ENCODE measurements around the gene PRKG1.
"Not testable (repeated sequence)": the region's sequence is repeated elsewhere in the genome, so short reads cannot be mapped to it uniquely, and the experiment has no call there.

PRKG1 gene

GRCh38 chr10:52194716-52195115 lies 1120.4 kb downstream of the PRKG1 start:
- no peak for DNase-seq

GRCh38 chr10:52197098-52197497 lies 1122.8 kb downstream of the PRKG1 start:
- DNase-seq = no peak

- DNase-seq = peak; percentile 36
These were observed 1124.3 kb downstream of the PRKG1 start for GRCh38 chr10:52198540-52198939.

- not testable (repeated sequence) for DNase-seq
These were observed 1130.6 kb downstream of the PRKG1 start for GRCh38 chr10:52204906-52205305.

- DNase-seq = no peak
These were observed 1134.1 kb downstream of the PRKG1 start for GRCh38 chr10:52208365-52208764.

- DNase-seq = no peak
These were observed 1135.9 kb downstream of the PRKG1 start for GRCh38 chr10:52210161-52210560.

- DNase-seq = no peak
These were observed 1137.8 kb downstream of the PRKG1 start for GRCh38 chr10:52212062-52212461.

- no peak for DNase-seq
These were observed 1138.5 kb downstream of the PRKG1 start for GRCh38 chr10:52212802-52213201.

GRCh38 chr10:52213321-52213752 lies 1139.0 kb downstream of the PRKG1 start:
- peak; percentile 70 for DNase-seq

GRCh38 chr10:52215745-52216361 lies 1141.6 kb downstream of the PRKG1 start:
- peak; percentile 73 for DNase-seq

GRCh38 chr10:52216852-52217251 lies 1142.6 kb downstream of the PRKG1 start:
- peak; percentile 73 for DNase-seq

- no peak for DNase-seq
These were observed 1143.2 kb downstream of the PRKG1 start for GRCh38 chr10:52217531-52217930.

- no peak for DNase-seq
These were observed 1146.7 kb downstream of the PRKG1 start for GRCh38 chr10:52220947-52221346.

GRCh38 chr10:52221923-52222322 lies 1147.6 kb downstream of the PRKG1 start:
- DNase-seq = no peak

GRCh38 chr10:52226197-52226847 lies 1152.0 kb downstream of the PRKG1 start:
- peak; percentile 35 for DNase-seq

GRCh38 chr10:52228556-52228955 lies 1154.3 kb downstream of the PRKG1 start:
- no peak for DNase-seq

- peak; percentile 57 for DNase-seq
These were observed 1155.1 kb downstream of the PRKG1 start for GRCh38 chr10:52229291-52229931.

- no peak for DNase-seq
These were observed 1158.5 kb downstream of the PRKG1 start for GRCh38 chr10:52232561-52233350.

- DNase-seq = not testable (repeated sequence)
These were observed 1159.2 kb downstream of the PRKG1 start for GRCh38 chr10:52233351-52233991.

GRCh38 chr10:52239771-52240170 lies 1165.5 kb downstream of the PRKG1 start:
- no peak for DNase-seq

GRCh38 chr10:52245547-52245946 lies 1171.3 kb downstream of the PRKG1 start:
- DNase-seq = no peak

GRCh38 chr10:52247929-52248328 lies 1173.6 kb downstream of the PRKG1 start:
- DNase-seq = not testable (repeated sequence)

Measured in fibroblast of skin of right quadriceps (primary cell).